SK-N-SH (cell line): Measurements from ENCODE around the gene GSTO2.

ENCODE experiments used
- EZH2phosphoT487 ChIP-seq: fragments of 200-600 bp; sonication (generic); IDR thresholded peaks from 2 replicates; pipeline ENCODE4 v1.6.1; 2017; ENCODE audit warnings: low read depth, mixed run types, mild to moderate bottlenecking, antibody characterized with exemption, moderate library complexity, borderline replicate concordance
- MAX ChIP-seq: IDR thresholded peaks from 2 replicates; pipeline ENCODE4 v1.4.0; 2012; ENCODE audit warnings: low read depth
- POLR2AphosphoS5 ChIP-seq: IDR thresholded peaks from 2 replicates; pipeline ENCODE4 v1.6.1; 2012; ENCODE audit warnings: low read depth, low read length
- RAD21 ChIP-seq: IDR thresholded peaks from 2 replicates; pipeline ENCODE4 v1.6.1; 2012; ENCODE audit warnings: mild to moderate bottlenecking, low read length
- SIN3A ChIP-seq: IDR thresholded peaks from 2 replicates; pipeline ENCODE4 v1.6.1; 2012; ENCODE audit warnings: low read depth, mild to moderate bottlenecking, low read length, moderate library complexity, borderline replicate concordance
- TF ChIP-seq, protein P1 (sequence below): fragments of 200-600 bp; sonication (generic); IDR thresholded peaks from 2 replicates; pipeline ENCODE4 v1.6.1; 2017; ENCODE audit warnings: antibody characterized with exemption, mild to moderate bottlenecking, moderate library complexity
- TF ChIP-seq, protein P2 (sequence below): IDR thresholded peaks from 2 replicates; pipeline ENCODE4 v1.4.0; 2012; ENCODE audit warnings: low read depth, borderline replicate concordance

GRCh38 chr10:104325436-104326435 lies 56.8 kb downstream of the GSTO2 start:
- TF ChIP-seq POLR2AphosphoS5 (no peak), RAD21 (no peak), EZH2phosphoT487 (no peak), SIN3A (no peak), MAX (no peak)
- TF ChIP-seq, protein P1, sequence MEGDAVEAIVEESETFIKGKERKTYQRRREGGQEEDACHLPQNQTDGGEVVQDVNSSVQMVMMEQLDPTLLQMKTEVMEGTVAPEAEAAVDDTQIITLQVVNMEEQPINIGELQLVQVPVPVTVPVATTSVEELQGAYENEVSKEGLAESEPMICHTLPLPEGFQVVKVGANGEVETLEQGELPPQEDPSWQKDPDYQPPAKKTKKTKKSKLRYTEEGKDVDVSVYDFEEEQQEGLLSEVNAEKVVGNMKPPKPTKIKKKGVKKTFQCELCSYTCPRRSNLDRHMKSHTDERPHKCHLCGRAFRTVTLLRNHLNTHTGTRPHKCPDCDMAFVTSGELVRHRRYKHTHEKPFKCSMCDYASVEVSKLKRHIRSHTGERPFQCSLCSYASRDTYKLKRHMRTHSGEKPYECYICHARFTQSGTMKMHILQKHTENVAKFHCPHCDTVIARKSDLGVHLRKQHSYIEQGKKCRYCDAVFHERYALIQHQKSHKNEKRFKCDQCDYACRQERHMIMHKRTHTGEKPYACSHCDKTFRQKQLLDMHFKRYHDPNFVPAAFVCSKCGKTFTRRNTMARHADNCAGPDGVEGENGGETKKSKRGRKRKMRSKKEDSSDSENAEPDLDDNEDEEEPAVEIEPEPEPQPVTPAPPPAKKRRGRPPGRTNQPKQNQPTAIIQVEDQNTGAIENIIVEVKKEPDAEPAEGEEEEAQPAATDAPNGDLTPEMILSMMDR: no peak
- TF ChIP-seq, protein P2, sequence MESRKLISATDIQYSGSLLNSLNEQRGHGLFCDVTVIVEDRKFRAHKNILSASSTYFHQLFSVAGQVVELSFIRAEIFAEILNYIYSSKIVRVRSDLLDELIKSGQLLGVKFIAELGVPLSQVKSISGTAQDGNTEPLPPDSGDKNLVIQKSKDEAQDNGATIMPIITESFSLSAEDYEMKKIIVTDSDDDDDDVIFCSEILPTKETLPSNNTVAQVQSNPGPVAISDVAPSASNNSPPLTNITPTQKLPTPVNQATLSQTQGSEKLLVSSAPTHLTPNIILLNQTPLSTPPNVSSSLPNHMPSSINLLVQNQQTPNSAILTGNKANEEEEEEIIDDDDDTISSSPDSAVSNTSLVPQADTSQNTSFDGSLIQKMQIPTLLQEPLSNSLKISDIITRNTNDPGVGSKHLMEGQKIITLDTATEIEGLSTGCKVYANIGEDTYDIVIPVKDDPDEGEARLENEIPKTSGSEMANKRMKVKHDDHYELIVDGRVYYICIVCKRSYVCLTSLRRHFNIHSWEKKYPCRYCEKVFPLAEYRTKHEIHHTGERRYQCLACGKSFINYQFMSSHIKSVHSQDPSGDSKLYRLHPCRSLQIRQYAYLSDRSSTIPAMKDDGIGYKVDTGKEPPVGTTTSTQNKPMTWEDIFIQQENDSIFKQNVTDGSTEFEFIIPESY: no peak
